SK-N-MC (cell line): ENCODE data around the gene GAS5.
"Not testable (repeated sequence)": the region's sequence is repeated elsewhere in the genome, so short reads cannot be mapped to it uniquely, and the experiment has no call there.

Experiments used
- DNase-seq: peaks from one replicate; pipeline ENCODE4 v3.0.0-alpha.2; 2011; ENCODE audit warnings: low read depth, low spot score
- H3K27ac ChIP-seq: fragments of 200-600 bp; sonication (generic); 2 replicates; pipeline ENCODE4 v1.5.1; 2016; ENCODE audit warnings: mixed run types
- H3K36me3 ChIP-seq: fragments of 200-600 bp; sonication (generic); 2 replicates; pipeline ENCODE4 v1.6.1; 2017; ENCODE audit warnings: antibody characterized with exemption, low read length, mixed read lengths; ENCODE audit not compliant: insufficient read depth
- H3K4me3 ChIP-seq: fragments of 200-600 bp; sonication (generic); 2 replicates; pipeline ENCODE4 v1.5.1; 2016
- H3K9ac ChIP-seq: fragments of 200-600 bp; sonication (generic); 2 replicates; pipeline ENCODE4 v1.8.0; 2017; ENCODE audit warnings: mixed run types, mixed read lengths; ENCODE audit not compliant: insufficient read length
- H3K9me3 ChIP-seq: fragments of 200-600 bp; sonication (generic); 2 replicates; pipeline ENCODE4 v1.6.1; 2017; ENCODE audit warnings: low read depth, mild to moderate bottlenecking, antibody characterized with exemption, low read length, moderate library complexity, mixed read lengths
- EZH2 ChIP-seq: fragments of 200-600 bp; sonication (generic); IDR thresholded peaks from one replicate; pipeline ENCODE4 v1.6.1; 2017; ENCODE audit warnings: antibody characterized with exemption
- FOXP2 ChIP-seq: optimal IDR thresholded peaks from 2 replicates; pipeline ENCODE3; 2011; ENCODE audit warnings: mild to moderate bottlenecking, moderate library complexity; ENCODE audit not compliant: insufficient read depth; ENCODE audit errors: extremely low read length, control extremely low read depth
- POLR2AphosphoS5 ChIP-seq: IDR thresholded peaks from 2 replicates; pipeline ENCODE4 v1.6.1; 2012; ENCODE audit warnings: mild to moderate bottlenecking, low read depth, low read length, borderline replicate concordance

Gene GAS5

DNA sequence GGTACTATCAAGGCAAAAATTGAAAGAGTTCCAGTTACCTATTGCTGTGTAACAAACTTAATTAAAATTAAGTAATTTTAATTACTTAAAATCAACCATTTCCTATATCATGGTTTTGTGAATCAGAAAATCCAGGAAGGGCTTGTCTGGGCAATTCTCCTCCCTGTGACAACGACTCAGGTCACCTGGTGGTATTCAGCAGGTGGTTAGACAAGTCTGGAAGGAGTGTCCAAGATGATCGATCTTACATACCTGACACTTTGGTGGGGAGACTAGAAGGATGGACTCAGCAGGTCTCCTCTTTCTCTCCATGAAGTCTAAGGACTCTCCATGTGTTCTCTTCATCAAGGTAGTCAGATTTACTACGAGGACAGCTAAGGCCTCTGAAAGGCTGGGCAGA lies 26.4 kb upstream of the GAS5 start:
- no peak overlapping the region for H3K4me3 ChIP-seq
- no peak for TF ChIP-seq EZH2
- TF ChIP-seq POLR2AphosphoS5, result no peak
- no peak for TF ChIP-seq FOXP2
- DNase-seq, result no peak

DNA sequence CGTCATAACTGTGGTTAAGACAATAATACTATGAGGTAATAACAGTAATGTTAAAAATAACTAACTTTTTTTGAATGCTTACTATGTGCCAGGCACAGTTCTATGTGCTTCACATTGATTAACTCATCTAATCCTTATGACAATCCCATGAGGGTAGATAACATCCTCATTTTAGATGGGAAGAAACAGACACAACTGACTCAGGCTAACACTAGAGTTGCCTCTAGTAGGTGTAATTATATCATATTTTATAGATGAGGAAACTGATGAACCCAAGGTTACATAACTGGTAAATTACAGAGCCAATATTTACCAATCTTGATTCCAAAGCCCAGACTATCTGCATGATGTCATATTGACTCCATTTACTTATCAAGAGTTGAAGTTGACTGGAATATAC lies 25.8 kb upstream of the GAS5 start:
- Histone ChIP-seq H3K4me3 (no peak overlapping the region), H3K36me3 (no peaks in the 10 kb centered on the region), H3K9ac (no peak overlapping the region), H3K9me3 (no peaks in the 10 kb centered on the region), H3K27ac (no peak overlapping the region)
- DNase-seq, result no peak
- TF ChIP-seq EZH2 (no peak), POLR2AphosphoS5 (no peak), FOXP2 (no peak)

More for the DNA sequence above, 26.4 kb upstream of the GAS5 start:
- no peaks in the 10 kb centered on the region for H3K36me3 ChIP-seq
- H3K27ac ChIP-seq, result no peak overlapping the region
- no peak overlapping the region for H3K9ac ChIP-seq
- H3K9me3 ChIP-seq, result no peaks in the 10 kb centered on the region

DNA sequence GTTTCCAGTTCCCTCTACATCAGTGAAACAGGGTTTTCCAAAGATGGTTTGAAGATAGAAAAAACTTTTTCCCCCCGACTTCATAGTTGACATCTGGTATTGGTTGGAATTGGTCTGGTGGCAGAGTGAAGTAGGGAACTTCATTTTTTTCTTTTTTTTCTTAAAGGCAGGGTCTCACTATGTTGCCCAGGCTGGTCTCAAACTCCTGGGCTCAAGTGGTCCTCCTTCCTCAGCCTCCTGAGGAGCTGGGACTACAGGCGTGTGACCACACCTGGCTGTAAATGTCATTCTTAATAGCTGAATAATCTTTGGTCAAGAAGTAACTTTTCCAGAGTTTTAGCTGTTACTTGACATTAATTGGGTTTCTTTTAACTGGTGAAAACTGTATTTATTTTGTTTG lies 22.1 kb upstream of the GAS5 start:
- no peak overlapping the region for H3K4me3 ChIP-seq
- no peak for TF ChIP-seq POLR2AphosphoS5
- TF ChIP-seq EZH2, result no peak
- TF ChIP-seq FOXP2, result no peak
- DNase-seq, result no peak
- peaks cover 11% of the 10 kb centered on the region; the same call in 1 of the 2 replicates for H3K36me3 ChIP-seq
- H3K9ac ChIP-seq, result no peak overlapping the region
- no peaks in the 10 kb centered on the region for H3K9me3 ChIP-seq
- H3K27ac ChIP-seq, result no peak overlapping the region

DNA sequence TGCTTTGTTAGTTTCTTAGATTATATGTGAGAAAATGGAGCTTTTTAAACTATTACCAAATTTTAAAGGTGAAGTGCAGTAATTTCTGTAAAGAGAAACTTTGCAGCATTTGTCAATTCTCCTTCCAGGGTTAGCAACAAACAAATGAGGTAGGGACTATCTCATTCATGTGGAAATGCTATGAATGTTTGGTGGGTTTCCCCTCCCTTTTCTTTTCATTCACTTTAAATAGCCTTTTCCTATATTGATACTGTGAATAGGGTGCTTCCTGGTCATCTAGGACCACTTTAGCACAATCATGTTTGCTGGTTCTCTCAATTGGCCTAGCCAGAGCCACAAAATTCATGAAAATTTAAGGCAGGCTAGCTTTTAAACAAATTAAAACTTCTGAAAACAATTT lies 21.0 kb upstream of the GAS5 start:
- Histone ChIP-seq H3K9me3 (no peaks in the 10 kb centered on the region), H3K27ac (no peak overlapping the region), H3K4me3 (no peak overlapping the region), H3K36me3 (peaks cover 11% of the 10 kb centered on the region; the same call in 1 of the 2 replicates), H3K9ac (no peak overlapping the region)
- DNase-seq, result no peak
- TF ChIP-seq FOXP2 (no peak), EZH2 (no peak), POLR2AphosphoS5 (no peak)

DNA sequence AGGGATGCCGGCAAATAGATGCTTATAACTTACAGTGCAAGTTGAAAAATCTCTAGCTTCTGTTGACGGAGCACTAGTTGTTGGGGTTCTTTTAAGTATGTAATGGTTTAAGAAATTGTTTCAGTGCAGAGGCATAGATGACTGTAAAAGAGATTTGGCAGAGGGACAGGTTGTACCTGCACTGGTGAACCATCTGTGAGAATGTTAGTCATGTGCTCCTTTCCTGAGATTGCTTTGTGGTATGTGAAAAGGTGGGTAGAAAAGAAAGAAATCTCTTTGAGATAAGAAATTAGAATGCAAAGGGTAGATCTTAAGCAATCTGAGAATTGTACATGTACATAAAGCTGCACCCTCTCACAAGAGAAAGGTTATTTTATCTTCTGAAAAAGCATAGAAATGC lies 19.8 kb upstream of the GAS5 start:
- TF ChIP-seq POLR2AphosphoS5, result no peak
- no peak for TF ChIP-seq EZH2
- no peak for TF ChIP-seq FOXP2
- H3K27ac ChIP-seq, result no peak overlapping the region
- DNase-seq, result no peak
- H3K9ac ChIP-seq, result no peak overlapping the region
- H3K9me3 ChIP-seq, result no peaks in the 10 kb centered on the region
- peaks cover 11% of the 10 kb centered on the region; the same call in 1 of the 2 replicates for H3K36me3 ChIP-seq
- no peak overlapping the region for H3K4me3 ChIP-seq

DNA sequence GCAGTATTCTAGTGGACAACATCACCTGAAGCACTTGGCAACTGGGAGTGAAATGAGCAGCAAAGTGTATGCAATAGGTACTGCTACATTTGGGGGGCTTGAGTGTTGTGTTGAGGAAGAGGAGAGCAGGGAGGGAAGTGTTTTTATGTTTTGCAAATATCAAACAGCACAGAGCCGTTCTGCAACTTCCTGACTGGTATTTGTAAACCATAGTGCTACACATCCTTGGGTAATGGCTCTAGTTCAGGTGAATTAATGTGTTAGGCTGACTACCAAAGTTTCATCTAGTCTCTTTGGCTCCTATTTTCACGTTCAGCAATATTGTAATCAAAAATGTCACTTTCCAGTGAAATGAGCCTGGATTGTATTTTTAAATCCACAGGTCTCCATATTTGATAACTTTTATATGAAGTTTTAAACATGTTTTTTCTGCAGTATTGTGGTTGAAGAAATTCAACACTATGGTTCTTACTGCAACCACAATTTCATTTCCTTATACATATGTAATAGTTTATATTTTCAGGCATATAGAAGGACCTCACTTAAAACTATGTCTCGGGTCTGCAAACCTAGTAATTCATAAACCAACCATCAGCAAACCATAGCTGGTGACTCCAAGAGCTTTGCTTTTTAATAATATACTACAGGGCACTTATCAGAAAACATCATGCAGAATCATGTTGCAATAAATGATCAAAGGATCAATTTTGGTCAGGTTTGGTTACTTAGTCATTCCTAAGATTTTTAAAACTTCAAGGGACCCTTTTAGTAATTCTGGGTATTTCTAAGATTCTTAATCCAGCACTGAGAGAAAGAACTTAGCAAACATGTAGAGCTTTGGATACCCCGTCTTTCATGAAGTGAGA lies 19.2 kb upstream of the GAS5 start:
- Histone ChIP-seq H3K27ac (no peak overlapping the region), H3K9me3 (no peaks in the 10 kb centered on the region), H3K9ac (no peak overlapping the region), H3K36me3 (peaks cover 11% of the 10 kb centered on the region; the same call in 1 of the 2 replicates), H3K4me3 (no peak overlapping the region)
- no peak for DNase-seq
- TF ChIP-seq FOXP2, result no peak
- no peak for TF ChIP-seq POLR2AphosphoS5
- TF ChIP-seq EZH2, result no peak

DNA sequence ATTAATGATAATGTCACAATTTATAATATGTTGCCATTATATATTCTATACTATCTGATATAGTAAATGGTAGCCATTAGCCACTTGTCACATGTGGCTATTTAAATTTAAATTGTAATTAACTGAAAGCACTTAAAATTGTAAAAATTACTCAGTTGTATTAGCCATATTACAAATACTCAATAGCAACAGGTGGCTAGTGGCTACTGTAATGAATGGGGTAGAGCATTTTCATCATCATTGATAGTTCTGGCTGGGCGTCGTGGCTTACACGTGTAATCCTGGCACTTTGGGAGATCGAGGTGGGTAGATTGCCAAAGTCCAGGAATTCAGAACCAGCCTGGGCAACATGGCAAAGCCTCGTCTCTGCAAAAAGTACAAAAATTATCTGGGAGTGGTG lies 16.9 kb upstream of the GAS5 start:
- TF ChIP-seq POLR2AphosphoS5, result no peak
- Histone ChIP-seq H3K9me3 (no peaks in the 10 kb centered on the region), H3K9ac (no peak overlapping the region), H3K27ac (no peak overlapping the region), H3K4me3 (no peak overlapping the region), H3K36me3 (peaks cover 11% of the 10 kb centered on the region; the same call in 1 of the 2 replicates)
- no peak for DNase-seq

DNA sequence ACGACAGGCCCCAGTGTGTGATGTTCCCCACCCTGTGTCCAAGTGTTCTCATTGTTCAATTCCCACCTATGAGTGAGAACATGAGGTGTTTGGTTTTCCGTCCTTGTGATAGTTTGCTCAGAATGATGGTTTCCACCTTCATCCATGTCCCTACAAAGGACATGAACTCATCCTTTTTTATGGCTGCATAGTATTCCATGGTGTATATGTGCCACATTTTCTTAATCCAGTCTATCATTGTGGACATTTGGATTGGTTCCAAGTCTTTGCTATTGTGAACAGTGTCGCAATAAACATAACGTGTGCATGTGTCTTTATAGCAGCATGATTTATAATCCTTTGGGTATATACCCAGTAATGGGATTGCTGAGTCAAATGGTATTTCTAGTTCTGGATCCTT lies 13.3 kb upstream of the GAS5 start:
- not testable (repeated sequence) for H3K36me3 ChIP-seq, H3K27ac ChIP-seq, H3K9ac ChIP-seq, DNase-seq, H3K4me3 ChIP-seq, H3K9me3 ChIP-seq

DNA sequence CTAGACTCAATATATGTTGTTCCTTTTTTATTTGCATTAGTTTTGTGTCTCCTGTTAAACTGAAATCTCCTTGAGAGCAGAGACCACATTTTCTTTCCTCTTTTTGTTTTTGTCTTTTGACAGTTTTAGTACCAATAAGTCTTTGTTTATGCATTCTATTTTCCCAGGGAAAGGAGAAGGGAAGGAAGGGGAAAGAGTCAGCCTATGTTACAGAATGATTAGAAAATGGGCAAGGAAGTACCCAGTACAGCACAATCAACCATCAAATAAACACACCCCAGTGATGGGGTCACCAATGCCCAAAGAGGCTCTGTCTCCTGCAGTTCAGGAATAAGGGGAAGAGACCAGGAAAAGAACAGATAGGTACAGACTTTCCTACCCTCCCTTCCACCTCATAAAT lies 10.5 kb upstream of the GAS5 start:
- Histone ChIP-seq H3K4me3 (no peak overlapping the region), H3K36me3 (peaks cover 6% of the 10 kb centered on the region), H3K9me3 (no peaks in the 10 kb centered on the region), H3K27ac (no peak overlapping the region), H3K9ac (no peak overlapping the region)
- DNase-seq, result no peak
- TF ChIP-seq POLR2AphosphoS5, result no peak
- TF ChIP-seq EZH2, result no peak
- no peak for TF ChIP-seq FOXP2
